ENCODE measurements around the gene RGS17.

The RGS17 gene

DNA sequence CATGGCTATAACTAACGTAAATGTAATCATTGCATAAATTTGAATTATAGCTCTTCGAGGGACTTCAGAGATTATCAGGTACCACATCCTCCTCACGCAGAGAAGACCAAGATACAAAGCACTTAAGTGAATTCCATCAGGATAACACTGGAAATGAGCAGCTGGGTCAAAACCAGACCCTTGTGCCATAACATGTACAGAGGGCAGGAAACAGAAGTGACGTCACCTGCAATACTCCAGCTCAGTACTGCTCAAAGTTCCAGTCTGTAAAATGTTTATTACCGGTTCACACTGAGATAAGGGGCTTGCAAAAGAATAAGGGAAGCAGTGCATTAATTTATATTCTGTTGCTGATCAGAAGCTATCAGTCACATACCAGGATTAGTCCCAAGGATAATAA is 45.8 kb downstream of the RGS17 start:
- TF ChIP-seq, protein P1, sequence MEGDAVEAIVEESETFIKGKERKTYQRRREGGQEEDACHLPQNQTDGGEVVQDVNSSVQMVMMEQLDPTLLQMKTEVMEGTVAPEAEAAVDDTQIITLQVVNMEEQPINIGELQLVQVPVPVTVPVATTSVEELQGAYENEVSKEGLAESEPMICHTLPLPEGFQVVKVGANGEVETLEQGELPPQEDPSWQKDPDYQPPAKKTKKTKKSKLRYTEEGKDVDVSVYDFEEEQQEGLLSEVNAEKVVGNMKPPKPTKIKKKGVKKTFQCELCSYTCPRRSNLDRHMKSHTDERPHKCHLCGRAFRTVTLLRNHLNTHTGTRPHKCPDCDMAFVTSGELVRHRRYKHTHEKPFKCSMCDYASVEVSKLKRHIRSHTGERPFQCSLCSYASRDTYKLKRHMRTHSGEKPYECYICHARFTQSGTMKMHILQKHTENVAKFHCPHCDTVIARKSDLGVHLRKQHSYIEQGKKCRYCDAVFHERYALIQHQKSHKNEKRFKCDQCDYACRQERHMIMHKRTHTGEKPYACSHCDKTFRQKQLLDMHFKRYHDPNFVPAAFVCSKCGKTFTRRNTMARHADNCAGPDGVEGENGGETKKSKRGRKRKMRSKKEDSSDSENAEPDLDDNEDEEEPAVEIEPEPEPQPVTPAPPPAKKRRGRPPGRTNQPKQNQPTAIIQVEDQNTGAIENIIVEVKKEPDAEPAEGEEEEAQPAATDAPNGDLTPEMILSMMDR (IDR thresholded peaks at IDR 0.05; ENCODE audit: low read depth, low read length), result no peak
- DNase-seq, result no peak
- H3K27ac ChIP-seq, result no peak overlapping the region
- no peak overlapping the region for H3K4me3 ChIP-seq (ENCODE audit: low read depth, low read length)
- no peaks in the 10 kb centered on the region for H3K27me3 ChIP-seq (ENCODE audit: insufficient read depth, low read depth, severe bottlenecking)
- H3K9me3 ChIP-seq (ENCODE audit: severe bottlenecking), result no peaks in the 10 kb centered on the region
- H3K36me3 ChIP-seq, result no peaks in the 10 kb centered on the region

DNA sequence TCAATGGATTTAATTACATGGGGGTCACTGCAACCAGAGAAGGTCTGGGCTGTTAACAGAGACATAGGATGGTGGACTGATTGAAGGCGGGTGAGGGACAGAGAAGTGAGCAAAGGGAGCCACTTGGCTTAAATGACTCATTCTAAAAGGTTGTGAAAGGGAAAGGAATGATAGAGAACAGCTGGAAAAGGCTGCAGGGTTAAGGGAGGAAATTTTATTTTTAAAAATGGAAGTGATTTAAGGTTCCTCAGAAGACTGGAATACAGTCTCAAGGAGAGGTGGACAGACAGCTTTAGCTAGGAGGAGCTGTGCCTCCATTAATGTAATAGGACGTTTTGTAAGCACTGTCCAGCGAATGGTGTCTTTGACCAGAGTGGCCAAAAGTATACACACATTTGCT is 46.7 kb downstream of the RGS17 start:
- Histone ChIP-seq H3K4me3 (ENCODE audit: low read depth, low read length) (no peak overlapping the region), H3K36me3 (no peaks in the 10 kb centered on the region), H3K27ac (no peak overlapping the region), H3K27me3 (ENCODE audit: insufficient read depth, low read depth, severe bottlenecking) (no peaks in the 10 kb centered on the region), H3K9me3 (ENCODE audit: severe bottlenecking) (no peaks in the 10 kb centered on the region)
- DNase-seq, result no peak
- TF ChIP-seq, protein P1 (IDR thresholded peaks at IDR 0.05; ENCODE audit: low read depth, low read length), result no peak

DNA sequence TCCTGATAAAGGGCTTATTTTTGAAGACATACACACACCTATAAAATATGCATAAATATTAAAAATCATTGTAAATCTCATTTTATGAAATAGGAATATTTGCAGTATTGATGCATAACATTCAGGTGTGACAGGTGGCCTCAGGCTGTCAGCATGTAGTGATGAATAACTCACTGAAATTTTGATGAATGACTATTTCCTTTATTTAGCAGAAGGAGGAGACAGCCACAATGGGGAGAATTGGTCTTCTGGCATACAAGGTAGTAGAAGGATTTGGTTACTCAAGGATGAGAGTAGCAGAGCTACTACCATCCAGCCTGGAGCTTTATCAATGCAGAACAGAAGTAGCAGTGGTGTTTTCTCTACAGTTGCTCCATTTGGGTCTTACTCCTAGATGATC is 47.2 kb downstream of the RGS17 start:
- H3K4me3 ChIP-seq (ENCODE audit: low read depth, low read length), result no peak overlapping the region
- no peaks in the 10 kb centered on the region for H3K27me3 ChIP-seq (ENCODE audit: insufficient read depth, low read depth, severe bottlenecking)
- no peaks in the 10 kb centered on the region for H3K36me3 ChIP-seq
- H3K9me3 ChIP-seq (ENCODE audit: severe bottlenecking), result no peaks in the 10 kb centered on the region
- H3K27ac ChIP-seq, result no peak overlapping the region
- TF ChIP-seq, protein P1 (IDR thresholded peaks at IDR 0.05; ENCODE audit: low read depth, low read length), result no peak
- no peak for DNase-seq

DNA sequence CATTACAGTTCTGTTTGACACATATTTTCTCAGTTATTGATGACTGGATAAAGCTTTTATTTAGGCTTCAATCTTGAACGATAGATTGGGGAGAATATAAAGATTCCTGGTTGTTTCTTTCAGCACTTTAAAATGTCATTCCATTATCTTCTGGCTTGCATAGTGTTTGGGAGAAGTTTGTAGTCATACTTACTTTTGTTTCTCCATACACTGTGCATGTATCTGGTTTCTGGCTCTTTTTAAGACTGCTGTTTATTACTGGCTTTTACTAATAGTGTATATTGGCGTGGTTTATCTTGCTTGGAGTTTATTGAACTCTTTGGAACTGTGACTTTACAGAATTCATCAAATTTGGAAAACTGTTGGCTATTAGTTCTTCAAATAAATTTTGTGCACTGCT is 49.2 kb downstream of the RGS17 start:
- Histone ChIP-seq H3K27ac (no peak overlapping the region), H3K27me3 (ENCODE audit: insufficient read depth, low read depth, severe bottlenecking) (no peaks in the 10 kb centered on the region), H3K36me3 (no peaks in the 10 kb centered on the region), H3K4me3 (ENCODE audit: low read depth, low read length) (no peak overlapping the region), H3K9me3 (ENCODE audit: severe bottlenecking) (no peaks in the 10 kb centered on the region)
- no peak for DNase-seq
- TF ChIP-seq, protein P1 (IDR thresholded peaks at IDR 0.05; ENCODE audit: low read depth, low read length), result no peak

DNA sequence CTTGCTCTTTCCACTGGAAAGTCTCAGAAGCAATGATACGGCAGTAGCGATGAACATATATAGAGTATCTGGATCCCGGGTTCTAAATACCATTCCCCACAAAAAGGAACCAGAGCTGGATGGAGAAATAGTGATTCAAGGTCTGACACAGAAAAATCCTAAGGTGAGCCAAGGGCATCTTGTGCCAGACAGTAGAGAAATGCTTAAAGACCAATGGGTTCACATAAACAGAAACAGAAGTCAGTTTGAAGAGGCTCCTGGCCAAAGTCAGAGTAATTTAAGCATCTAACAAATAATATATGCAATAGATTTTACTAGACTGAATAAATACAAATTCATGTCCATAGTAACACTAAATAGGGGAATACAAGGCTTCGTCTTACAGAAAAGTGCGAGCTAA is 54.7 kb downstream of the RGS17 start:
- no peaks in the 10 kb centered on the region for H3K36me3 ChIP-seq
- TF ChIP-seq, protein P1 (IDR thresholded peaks at IDR 0.05; ENCODE audit: low read depth, low read length), result no peak
- H3K9me3 ChIP-seq (ENCODE audit: severe bottlenecking), result no peaks in the 10 kb centered on the region
- H3K27ac ChIP-seq, result no peak overlapping the region
- no peak for DNase-seq
- no peak overlapping the region for H3K4me3 ChIP-seq (ENCODE audit: low read depth, low read length)
- no peaks in the 10 kb centered on the region for H3K27me3 ChIP-seq (ENCODE audit: insufficient read depth, low read depth, severe bottlenecking)

DNA sequence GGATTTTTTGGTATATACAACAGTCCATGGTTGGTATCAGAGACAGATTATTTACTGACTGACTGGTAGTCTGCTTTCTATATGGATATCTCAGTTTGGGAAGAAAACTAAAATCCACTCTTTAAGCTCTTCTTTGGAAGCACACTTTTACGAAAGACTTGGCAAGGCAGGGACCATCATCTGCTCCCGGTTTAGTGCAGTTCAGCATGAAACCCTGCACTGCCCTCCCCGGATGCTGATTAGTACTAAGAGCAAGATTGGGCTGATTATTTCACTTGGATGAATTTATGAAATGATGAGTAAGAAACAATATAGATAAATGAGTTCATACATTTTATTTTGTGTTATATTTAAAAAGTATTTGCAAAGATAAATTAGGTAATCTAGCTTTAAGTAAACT is 56.3 kb downstream of the RGS17 start:
- H3K27ac ChIP-seq, result no peak overlapping the region
- no peak for DNase-seq
- no peaks in the 10 kb centered on the region for H3K36me3 ChIP-seq
- no peaks in the 10 kb centered on the region for H3K9me3 ChIP-seq (ENCODE audit: severe bottlenecking)
- H3K27me3 ChIP-seq (ENCODE audit: insufficient read depth, low read depth, severe bottlenecking), result no peaks in the 10 kb centered on the region
- H3K4me3 ChIP-seq (ENCODE audit: low read depth, low read length), result no peak overlapping the region
- TF ChIP-seq, protein P1 (IDR thresholded peaks at IDR 0.05; ENCODE audit: low read depth, low read length), result no peak

Data from WERI-Rb-1 (cell line).